Activated CD4-positive, CD25-positive, alpha-beta regulatory T cell (primary cell): ENCODE measurements around the gene HLA-DQB2.
"Not testable (repeated sequence)": the region's sequence is repeated elsewhere in the genome, so short reads cannot be mapped to it uniquely, and the experiment has no call there.

Source experiments
- DNase-seq, 4 experiments: peaks; one replicate each; lab custom pipeline; 2025; lab: John Stamatoyannopoulos, UW

HLA-DQB2 gene

DNA sequence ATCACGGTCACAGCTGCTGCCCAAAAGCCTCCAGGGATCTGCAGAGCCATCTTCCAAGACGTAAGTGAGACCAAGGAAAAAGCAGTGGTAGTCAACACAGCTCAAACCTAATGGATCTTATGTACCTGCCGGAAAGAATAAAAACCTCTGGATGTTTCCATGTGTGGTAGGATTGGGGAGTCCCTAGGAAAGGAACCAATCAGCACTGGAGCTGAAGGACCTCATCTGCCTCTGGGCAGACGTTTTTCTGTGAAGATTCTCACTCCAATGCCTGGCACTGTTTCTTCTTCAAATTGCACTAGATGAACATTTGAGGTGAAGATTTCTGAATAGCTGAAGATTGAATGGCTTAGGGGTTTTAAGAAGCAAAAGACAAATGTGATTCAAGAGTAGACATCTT, at the start of gene HLA-DQB2:
Gene HLA-DQB2, minus strand, starts transcription at position 112 of the 400 bp plus-strand sequence. Its CDS starts 62 bp downstream, at position 50.
- DNase-seq = no peak

DNA sequence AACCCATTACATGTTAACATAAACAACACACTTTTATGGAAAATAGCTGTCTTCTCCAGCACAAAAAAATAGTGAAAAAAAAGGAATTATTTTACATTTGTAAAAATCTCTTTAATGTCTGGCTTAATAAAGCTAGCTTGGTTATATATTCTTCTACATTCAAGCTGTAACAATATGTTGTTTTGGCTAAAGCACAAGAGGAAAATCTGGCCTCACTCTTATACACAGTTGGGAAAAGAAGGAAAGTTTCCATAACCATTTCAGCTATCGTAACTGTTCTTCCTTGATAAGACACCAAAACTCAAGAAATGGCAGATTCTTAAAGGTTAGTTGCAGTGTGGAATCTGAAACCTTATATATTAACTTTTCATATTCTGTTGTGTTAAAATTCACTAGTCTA, 45.8 kb upstream of the HLA-DQB2 start:
- no peak for DNase-seq

DNA sequence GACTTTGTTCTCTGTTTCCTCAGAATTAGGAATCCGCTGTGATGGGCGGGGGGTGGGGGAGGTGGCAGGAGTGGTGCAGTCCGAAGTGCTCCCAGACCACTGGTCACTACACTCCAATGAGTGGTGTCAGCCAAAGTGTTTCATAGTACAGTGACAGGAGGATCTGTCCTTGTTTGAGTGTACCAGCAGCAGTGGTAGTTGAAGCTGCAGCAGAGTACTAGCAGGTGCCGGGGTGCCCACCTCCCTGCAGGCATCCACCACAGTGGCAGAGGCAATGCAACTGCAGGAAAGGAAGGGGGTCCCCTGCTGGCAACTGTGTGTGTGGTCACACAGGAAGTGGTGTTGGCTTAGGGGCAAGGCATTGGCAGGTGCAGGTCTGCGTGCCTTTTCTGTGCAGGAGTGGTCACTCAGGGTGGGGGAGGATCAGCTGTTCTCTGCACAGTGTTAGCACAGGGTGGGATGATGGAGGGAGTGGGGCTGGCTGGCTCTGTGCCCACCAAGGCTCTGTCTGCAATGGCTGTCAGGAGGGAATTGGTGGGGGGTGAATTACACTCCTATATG, 43.8 kb upstream of the HLA-DQB2 start:
- no peak for DNase-seq

GRCh38 chr6:32805404-32805803, 42.1 kb upstream of the HLA-DQB2 start:
- not testable (repeated sequence) for DNase-seq

GRCh38 chr6:32803416-32803815, 40.1 kb upstream of the HLA-DQB2 start:
- DNase-seq = no peak

DNA sequence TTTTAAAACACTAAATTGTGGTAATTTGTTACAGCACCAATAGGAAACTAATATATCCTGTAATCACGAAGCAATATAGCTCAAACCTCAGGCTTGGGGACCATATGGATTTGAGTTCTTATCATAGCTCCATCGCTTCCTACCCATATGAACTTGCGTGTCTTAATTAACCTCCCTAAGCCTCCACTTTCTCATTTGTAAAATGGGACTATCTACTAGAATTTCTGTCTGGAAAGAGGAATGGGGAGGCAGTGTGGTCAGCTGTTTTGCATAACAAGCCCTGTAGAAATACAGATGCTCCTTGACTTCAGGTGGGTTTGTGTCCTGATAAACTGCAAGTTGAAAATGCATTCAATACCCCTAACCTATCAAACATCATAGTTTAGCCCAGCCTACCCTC, 36.4 kb upstream of the HLA-DQB2 start:
- DNase-seq = no peak

DNA sequence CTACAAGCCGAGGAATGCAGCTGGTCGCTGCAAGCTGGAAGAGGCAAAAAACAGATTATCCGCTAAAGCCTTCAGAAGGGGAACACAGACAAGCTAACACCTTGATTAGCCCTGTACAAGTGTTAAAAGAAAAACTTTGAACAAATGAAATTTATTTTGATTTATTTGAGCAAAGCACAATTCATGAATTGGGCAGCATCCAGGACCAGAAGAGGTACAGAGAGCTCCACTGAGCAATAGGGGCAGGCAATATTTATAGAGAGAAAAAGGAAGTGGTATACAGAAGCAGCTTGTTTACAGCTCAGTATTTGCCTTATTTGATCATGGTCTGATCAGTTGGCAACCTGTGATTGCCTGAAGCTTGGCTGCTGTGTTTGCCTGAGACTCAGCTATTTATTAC, 35.8 kb upstream of the HLA-DQB2 start:
- DNase-seq = no peak

DNA sequence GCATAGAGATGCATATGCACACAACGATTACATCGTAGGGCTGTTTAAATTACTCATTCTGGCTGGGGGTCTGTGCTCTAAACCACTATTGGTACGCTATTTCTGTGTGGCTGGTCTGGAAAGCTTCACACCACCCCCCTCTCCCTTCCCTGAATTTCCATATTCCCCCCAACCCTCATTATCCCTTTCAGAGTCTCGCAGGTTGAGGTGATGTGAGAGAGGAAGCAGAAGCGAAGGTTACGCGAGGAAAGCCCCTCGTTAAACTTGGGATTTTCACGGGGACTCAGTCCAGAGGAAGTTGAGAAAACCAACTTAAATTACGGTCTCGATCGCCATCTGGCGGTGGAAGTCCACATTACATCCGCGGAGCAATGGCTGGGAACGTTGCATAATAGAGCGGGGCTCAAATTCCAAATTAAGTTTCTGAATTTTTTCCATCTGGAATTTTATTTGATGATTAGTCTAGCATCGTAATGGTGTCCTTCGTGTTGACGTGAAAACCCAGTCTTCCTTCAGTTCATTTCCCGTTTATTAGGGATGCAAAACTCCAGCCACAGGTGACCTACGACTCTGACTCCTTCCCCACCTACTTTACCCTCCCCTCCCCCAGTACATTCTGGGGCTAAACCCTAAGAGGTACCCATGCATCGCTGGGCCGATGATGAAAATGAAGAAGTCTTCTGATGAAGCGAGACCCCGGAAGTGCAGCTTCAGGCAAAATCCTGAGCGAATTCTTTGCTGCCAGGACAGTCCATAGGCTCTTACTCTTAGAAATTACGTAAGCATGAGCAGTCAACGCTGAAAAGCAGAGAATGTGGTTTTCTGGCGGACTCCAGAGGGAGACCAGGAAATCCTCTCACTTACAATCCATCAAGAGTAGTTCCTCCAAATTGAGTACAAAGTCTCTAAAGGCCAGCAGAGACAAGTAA, 33.8 kb upstream of the HLA-DQB2 start:
- DNase-seq = peak; percentile 38 to 81 (median 54)

DNA sequence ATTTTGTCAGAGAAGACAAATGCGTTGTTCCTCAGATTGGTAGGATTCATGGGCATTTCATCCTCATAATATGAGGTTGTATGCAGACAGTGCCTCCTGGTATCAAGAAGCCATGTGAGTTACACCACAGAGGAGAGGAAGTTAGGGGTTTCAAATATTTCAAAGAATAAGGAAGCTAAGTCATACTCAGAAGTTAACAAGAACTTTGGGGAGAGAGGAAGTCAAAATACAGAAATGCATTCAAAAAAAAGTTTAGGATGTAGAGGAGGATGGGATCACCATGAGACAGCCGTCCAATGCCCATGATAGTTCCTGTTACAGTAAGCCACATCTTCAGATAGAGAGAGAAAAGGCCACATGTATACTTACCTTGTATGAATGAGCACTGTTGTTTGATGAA, 31.2 kb upstream of the HLA-DQB2 start:
- no peak for DNase-seq

DNA sequence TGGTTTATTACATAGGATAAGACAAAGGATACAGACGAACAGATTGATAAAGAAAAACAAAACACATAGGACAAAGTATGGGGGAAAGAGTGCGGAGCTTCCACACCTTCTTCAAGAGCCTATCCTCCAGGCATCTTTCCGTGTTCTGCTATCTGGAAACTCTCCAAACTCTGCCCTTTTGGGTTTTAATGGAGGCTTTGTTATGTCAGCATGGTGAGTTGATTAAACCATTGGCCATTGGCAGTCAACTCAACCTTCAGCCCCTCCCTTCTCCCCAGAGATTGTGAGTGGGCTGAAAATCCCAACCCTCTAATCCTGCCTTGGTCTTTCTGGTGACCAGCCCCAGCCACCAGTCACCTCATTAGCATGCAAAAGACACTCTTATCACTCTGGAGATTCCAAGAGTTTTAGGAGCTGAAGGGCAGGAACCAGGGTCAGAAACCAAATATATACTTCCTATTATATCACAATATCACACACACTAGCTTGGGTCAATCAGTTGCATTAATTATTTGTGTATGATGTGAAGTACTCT, 29.6 kb upstream of the HLA-DQB2 start:
- no peak for DNase-seq

DNA sequence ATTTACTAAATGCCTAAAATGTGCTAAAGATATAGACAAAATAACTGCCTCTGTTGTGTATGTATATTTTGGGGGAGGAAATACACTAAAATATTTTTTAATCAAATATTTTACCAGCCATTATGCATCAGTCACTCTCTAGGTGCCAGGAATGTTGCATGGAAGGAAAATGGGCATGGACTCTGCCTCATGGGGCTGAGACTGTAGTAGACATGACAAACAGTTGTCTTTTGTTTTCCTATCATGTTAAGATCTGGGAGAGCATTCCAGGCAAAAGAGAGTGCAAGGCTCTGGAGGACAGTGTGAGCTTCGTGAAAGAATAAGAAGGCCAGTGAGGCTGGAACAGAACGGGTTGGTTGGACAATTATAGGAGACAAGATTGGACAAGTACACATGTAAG, 27.0 kb upstream of the HLA-DQB2 start:
- DNase-seq = no peak

DNA sequence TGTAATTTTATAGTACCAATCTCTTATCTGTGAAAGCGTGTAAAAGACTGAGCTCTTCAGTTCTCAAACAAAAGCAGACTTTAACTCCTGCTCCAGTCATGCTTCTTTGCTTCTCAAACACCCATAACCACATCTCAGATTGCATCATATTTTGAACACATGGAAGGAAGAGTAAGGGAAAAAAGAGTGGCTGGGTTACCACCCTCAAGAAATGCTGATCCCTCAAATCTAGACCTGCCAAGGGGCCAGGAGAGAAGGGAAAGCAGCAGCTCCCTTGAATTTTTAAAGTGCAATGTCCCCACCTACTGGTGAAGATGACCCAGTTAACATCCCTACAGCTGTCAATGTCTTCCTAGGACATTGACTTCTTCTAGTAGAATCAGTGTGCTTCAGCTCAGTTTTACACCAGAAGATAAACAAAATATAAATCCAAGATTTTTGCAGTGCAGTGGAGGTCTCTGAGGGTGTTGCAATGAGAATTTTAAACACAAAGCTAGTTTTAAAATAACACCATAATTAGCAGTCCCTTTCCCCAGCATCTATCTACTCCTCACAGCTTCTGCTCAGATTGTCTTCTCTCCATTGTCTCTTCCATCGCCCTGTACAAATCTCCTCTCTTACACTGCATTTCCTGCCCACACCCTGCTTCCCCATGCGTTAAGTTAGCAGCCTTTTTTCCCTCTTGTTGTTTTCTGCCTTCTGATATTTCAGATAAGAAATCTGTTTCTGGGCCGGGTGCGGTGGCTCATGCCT, 22.6 kb upstream of the HLA-DQB2 start:
- no peak for DNase-seq

DNA sequence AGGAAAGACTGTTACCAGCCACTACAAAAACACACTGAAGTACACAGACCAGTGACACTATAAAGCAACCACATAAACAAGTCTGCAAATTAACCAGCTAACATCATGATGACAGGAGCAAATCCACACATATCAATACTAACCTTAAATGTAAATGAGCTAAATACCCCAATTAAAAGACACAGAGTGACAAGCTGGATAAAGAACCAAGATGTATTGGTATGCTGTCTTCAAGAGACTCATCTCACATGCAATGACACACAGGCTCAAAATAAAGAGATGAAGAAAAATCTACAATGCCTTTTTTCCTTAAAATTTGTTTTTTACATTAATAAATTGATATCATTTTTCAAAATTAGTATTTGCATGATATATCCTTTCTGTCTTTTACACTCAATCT, 19.6 kb upstream of the HLA-DQB2 start:
- DNase-seq = not testable (repeated sequence)

GRCh38 chr6:32779036-32779435, 15.7 kb upstream of the HLA-DQB2 start:
- no peak for DNase-seq

GRCh38 chr6:32775071-32775470, 11.7 kb upstream of the HLA-DQB2 start:
- DNase-seq = no peak

DNA sequence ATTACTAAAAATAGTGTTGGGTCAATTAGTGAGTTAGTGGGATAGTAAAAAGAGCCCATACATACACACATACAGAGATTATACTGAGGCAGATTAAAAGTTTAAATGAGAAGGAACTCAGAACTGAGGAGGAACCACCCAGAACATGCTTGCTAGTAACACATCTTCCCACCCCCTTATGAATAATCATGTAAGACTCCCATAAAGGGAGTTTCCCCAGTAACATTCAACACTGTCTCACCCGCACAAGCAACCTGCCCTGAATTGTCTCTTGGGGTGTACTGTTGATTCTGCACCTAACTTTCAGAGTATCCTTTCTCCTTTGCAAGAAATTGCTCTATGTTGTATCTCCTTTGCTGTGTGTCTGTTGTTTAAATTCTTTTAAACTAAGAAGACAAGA, 11.1 kb upstream of the HLA-DQB2 start:
- DNase-seq = no peak

DNA sequence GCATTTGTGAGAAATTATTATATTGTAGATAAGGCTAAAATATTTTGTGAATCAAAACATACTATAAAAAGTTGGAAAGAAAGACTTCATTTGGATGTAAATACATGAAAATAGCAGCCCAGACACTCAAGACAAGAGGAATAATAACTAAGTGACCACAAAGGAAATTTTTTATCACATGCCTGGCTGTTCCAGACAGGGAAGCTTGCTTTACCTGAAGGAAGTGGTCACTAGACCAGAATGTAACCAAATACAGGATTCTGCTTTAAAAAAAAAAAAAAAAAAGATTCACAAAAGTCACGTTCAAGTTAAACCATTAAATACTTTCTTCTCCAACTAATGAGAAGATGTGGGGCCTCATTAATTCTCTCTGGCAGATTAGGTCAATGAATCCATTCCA, 9.3 kb upstream of the HLA-DQB2 start:
- DNase-seq = no peak

GRCh38 chr6:32764048-32764447, 716 bp upstream of the HLA-DQB2 start:
- DNase-seq = no peak

- DNase-seq = no peak
Observed at GRCh38 chr6:32761548-32761947, 1.8 kb downstream of the HLA-DQB2 start.

- DNase-seq = no peak
Observed at GRCh38 chr6:32761072-32761471, 2.3 kb downstream of the HLA-DQB2 start.

- no peak for DNase-seq
Observed at GRCh38 chr6:32759669-32760068, 3.7 kb downstream of the HLA-DQB2 start.

DNA sequence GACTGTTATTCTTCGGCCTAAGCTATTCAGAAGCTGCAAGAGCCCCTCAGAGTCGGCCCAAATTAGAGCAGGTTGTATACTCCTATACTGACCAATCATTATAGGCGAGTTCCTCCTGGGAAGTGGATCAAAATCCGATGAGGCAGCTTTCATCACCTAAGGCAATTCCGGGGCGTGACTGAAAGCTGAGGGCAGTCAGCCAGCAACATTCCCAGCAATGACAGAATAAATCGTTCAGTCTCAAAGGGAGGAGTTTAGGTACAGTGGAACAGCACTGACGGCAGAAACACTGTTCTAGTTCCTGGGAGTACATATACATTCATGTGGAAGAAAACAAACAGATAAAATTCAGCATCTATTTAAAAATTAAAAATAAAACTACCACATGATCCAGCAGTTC, 10.8 kb downstream of the HLA-DQB2 start:
- DNase-seq = no peak

GRCh38 chr6:32745649-32746048, 17.7 kb downstream of the HLA-DQB2 start:
- not testable (repeated sequence) for DNase-seq
